ENCODE measurements around the gene ASXL2.
"Not testable (repeated sequence)": the region's sequence is repeated elsewhere in the genome, so short reads cannot be mapped to it uniquely, and the experiment has no call there.

Gene ASXL2

DNA sequence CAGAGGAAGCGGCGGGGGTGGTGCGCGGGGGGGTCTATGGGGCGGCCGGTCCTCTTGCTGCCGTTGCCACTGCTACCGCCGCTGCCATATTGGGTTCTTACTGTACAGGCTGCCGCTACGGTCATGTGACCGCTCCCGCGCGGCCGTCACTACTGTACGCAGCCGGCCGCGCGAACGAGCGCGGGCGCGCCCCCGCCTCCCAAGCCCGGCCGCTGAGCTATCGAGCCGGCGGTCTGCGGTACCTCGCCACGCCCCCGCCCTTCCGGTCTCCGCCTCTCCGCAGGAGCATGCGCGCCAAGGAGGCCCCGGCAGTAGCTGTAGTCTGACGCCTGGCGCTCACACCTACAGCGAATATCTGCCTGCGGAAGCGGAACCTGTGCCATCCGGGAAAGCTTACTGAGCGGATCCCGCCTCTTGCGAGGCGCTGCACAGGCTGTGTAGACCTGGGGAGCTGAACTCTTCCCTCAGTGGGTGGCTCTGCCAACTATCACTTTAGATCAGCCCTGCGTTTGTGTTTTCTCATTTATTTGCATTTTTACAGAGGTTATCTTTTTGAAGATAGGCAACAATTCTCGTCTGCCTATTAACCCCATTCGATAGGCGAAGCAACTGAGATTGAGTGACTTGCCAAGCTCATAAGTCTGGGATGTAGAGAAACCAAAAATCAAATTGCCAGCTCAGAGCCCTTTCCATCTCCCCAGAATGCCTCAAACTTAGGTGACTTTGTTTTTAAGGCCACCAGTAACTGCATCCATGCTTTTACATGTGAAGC lies at the start of gene ASXL2:
ASXL2 (minus strand) TSS at position 127 of the 772 bp plus-strand sequence. CDS start 265 bp downstream, outside the sequence.
- in situ Hi-C loops (cut with HindIII; ENCODE audit: low pct_unique_long_range_greater_than_20kb, low sequenced_read_pairs), result no loop called here
- no peak for TF ChIP-seq JUND (IDR thresholded peaks at IDR 0.05; ENCODE audit: low read depth)
- DNase-seq (ENCODE audit: low read depth in 1 of 2, low spot score in 1 of 2), result peak; percentile 79 to 96

DNA sequence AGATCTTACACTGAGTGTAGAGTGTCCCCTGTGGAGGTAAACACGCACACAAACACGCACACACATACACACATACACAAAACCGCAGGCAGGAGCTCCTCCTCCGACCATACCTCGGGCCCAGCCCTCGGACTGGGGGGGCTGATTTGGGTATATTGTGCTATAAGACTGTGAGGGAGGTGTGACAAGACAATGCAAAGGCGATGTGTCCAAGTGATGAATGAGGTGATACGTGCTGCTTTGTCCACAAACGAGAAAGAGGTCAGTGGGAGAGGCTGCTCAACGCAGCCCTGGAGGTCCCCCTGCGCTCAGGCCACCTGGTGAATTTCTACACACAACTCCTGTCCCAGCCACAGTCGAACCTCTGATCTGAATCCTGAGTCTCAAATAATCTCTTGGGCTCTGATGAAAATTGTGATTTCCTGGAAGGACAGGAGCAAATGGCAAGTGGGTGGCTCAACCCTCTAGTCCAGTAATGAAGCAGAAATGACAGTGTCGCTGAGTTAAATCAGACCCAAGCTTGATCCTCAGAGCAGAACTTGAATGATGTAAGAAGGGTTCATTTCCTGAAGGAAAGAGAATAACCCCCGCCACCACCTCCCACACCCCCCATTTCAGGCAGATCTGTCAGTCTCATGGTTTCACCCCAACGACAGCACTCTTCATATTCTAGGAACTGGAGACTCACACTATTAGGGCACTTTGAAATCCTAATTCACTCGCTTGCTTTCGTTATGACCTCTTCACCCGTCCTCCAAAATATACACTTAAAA lies 48.9 kb upstream of the ASXL2 start:
- in situ Hi-C loops (cut with HindIII; ENCODE audit: low pct_unique_long_range_greater_than_20kb, low sequenced_read_pairs), result no loop called here
- TF ChIP-seq JUND (IDR thresholded peaks at IDR 0.05; ENCODE audit: low read depth), result no peak
- DNase-seq (ENCODE audit: low read depth in 1 of 2, low spot score in 1 of 2), result no peak

DNA sequence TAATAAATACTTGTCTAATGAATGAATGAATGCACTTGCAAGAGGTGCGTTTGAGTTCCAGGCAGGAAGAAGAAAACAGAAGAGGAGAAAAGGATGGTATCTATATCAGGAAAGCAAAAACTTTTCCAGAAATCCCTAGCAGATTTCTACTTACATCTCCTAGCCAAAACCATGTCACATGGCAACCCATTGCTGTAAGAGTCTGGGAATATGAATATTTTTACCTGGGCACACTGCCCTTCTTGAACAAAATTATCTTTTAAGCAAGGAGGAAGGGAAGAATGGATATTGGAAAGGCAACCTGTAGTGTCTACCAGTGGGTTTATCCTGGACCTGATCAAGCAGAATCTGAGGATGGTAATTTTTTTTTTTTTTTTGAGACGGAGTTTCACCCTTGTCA lies 44.2 kb upstream of the ASXL2 start:
- no peak for TF ChIP-seq JUND (IDR thresholded peaks at IDR 0.05; ENCODE audit: low read depth)
- in situ Hi-C loops (cut with HindIII; ENCODE audit: low pct_unique_long_range_greater_than_20kb, low sequenced_read_pairs), result no loop called here
- DNase-seq (ENCODE audit: low read depth in 1 of 2, low spot score in 1 of 2), result no peak

DNA sequence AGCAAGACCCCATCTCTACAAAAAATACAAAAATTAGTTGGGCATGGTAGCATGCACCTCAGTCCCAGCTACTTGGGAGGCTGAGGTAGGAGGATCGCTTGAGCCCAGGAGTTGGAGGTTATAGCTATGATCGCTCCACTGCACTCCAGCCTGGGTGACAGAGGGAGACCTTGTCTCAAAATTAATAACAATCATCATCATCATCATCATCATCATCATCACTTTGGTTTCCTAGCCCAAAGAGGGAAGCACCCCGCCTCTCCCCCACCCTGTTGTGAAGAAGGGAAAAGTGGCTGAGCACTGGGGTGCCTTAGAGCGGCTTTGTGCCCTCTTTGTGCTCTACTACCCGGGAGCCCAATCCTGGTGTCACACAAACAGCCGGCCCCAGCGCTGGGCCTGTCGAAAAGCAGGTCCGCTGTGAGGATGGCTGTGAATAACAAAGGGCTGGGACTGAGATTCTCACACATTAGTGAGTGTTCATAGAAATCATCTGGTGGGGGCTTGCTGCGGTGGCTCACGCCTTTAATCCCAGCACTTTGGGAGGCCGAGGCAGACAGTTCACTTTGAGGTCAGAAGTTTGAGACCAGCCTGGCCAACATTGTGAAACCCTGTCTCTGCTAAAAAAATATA lies 42.6 kb upstream of the ASXL2 start:
- no peak for DNase-seq (ENCODE audit: low read depth in 1 of 2, low spot score in 1 of 2)
- in situ Hi-C loops (cut with HindIII; ENCODE audit: low pct_unique_long_range_greater_than_20kb, low sequenced_read_pairs), result no loop called here
- TF ChIP-seq JUND (IDR thresholded peaks at IDR 0.05; ENCODE audit: low read depth), result no peak

DNA sequence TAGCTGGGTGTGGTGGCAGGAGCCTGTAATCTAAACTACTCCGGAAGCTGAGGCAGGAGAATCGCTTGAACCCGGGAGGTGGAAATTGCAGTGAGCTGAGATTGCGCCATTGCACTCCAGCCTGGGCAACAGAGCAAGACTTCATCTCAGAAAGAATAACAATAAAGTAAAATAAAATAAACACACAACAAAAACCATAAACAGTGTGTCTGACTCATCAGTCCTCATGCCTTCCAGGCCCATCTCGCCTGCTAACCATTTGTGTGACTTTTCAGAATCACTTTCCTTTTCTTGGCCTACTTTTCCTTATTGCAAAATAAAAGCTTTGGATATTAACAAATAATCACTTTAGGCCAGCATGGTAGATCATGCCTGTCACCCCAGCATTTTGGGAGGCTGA lies 42.0 kb upstream of the ASXL2 start:
- in situ Hi-C loops (cut with HindIII; ENCODE audit: low pct_unique_long_range_greater_than_20kb, low sequenced_read_pairs), result no loop called here
- TF ChIP-seq JUND (IDR thresholded peaks at IDR 0.05; ENCODE audit: low read depth), result no peak
- no peak for DNase-seq (ENCODE audit: low read depth in 1 of 2, low spot score in 1 of 2)

DNA sequence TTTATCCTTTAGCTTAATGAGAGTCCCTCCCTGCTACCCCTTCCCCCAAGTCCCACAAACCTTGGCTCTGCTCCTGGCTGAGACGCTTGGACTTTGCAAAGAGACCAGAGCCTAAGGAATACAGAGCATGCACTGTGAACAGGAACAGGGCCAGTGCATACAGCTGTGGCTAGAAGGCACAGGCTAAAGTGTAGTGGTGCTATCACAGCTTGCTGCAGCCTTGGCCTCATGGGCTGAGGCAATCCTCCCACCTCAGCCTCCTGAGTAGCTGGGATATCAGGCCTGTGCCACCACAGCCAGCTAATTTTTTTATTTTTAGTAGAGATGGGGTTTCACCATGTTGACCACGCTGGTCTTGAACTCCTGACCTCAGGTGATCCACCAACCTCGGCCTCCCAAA lies 39.5 kb upstream of the ASXL2 start:
- no peak for DNase-seq (ENCODE audit: low read depth in 1 of 2, low spot score in 1 of 2)
- TF ChIP-seq JUND (IDR thresholded peaks at IDR 0.05; ENCODE audit: low read depth), result no peak
- in situ Hi-C loops (cut with HindIII; ENCODE audit: low pct_unique_long_range_greater_than_20kb, low sequenced_read_pairs), result no loop called here

DNA sequence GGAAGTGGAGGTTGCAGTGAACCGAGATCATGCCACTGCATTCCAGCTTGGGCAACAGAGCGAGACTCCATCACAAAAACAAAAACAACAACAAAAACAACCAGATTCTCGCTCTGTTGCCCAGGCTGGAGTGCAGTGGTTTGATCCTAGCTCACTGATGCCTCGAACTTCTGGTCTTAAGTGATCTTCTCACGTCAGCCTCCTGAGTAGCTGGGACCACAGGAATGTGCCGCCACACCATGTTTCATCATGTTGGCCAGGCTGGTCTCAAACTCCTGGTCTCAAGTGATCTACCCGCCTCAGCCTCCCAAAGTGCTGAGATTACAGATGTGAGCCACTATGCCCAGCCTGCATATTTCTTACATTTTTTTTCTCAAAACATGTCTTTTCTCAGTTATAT lies 39.1 kb upstream of the ASXL2 start:
- DNase-seq (ENCODE audit: low read depth in 1 of 2, low spot score in 1 of 2); in situ Hi-C loops (cut with HindIII; ENCODE audit: low pct_unique_long_range_greater_than_20kb, low sequenced_read_pairs): not testable (repeated sequence)

DNA sequence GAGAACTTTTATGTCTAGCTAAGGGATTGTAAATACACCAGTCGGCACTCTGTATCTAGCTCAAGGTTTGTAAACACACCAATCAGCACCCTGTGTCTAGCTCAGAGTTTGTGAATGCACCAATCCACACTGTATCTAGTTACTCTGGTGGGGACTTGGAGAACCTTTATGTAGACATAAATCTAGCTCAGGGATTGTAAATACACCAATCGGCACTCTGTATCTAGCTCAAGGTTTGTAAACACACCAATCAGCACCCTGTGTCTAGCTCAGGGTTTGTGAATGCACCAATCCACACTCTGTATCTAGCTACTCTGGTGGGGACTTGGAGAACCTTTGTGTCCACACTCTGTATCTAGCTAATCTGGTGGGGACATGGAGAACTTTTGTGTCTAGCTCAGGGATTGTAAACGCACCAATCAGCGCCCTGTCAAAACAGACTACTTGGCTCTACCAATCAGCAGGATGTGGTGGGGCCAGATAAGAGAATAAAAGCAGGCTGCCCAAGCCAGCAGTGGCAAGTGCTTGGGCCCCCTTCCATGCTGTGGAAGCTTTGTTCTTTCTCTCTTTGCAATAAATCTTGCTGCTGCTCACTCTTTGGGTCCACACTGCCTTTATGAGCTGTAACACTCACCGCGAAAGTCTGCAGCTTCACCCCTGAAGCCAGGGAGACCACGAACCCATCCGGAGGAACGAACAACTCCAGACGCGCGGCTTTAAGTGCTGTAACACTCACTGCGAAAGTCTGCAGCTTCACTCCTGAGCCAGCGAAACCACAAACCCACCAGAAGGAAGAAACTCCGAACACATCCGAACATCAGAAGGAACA lies 37.9 kb upstream of the ASXL2 start:
- DNase-seq (ENCODE audit: low read depth in 1 of 2, low spot score in 1 of 2); in situ Hi-C loops (cut with HindIII; ENCODE audit: low pct_unique_long_range_greater_than_20kb, low sequenced_read_pairs): not testable (repeated sequence)

DNA sequence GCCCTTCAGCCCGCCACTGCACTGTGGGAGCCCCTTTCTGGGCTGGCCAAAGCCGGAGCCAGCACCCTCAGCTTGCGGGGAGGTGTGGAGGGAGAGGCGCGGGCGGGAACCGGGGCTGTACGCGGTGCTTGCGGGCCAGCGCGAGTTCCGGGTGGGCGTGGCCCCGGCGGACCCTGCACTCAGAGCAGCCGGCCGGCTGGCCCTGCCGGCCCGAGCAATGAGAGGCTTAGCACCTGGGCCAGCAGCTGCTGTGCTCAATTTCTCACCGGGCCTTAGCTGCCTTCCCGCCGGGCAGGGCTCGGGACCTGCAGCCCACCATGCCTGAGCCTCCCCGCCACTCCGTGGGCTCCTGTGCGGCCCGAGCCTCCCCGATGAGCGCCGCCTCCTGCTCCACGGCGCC lies 37.1 kb upstream of the ASXL2 start:
- DNase-seq (ENCODE audit: low read depth in 1 of 2, low spot score in 1 of 2); in situ Hi-C loops (cut with HindIII; ENCODE audit: low pct_unique_long_range_greater_than_20kb, low sequenced_read_pairs): not testable (repeated sequence)

DNA sequence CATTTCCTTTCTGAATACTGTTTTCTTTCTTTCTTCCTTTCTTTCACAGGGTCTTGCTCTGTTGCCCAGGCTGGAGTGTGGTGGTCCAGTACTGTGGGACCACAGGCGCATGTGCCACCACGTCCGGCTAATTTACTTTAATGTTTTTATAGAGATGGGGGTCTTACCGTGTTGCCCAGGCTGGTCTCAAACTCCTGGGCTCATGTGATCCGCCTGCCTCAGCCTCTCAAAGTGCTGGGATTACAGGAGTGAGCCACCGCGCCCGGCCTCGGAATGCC lies 35.3 kb upstream of the ASXL2 start:
- in situ Hi-C loops (cut with HindIII; ENCODE audit: low pct_unique_long_range_greater_than_20kb, low sequenced_read_pairs), result not testable (repeated sequence)

DNA sequence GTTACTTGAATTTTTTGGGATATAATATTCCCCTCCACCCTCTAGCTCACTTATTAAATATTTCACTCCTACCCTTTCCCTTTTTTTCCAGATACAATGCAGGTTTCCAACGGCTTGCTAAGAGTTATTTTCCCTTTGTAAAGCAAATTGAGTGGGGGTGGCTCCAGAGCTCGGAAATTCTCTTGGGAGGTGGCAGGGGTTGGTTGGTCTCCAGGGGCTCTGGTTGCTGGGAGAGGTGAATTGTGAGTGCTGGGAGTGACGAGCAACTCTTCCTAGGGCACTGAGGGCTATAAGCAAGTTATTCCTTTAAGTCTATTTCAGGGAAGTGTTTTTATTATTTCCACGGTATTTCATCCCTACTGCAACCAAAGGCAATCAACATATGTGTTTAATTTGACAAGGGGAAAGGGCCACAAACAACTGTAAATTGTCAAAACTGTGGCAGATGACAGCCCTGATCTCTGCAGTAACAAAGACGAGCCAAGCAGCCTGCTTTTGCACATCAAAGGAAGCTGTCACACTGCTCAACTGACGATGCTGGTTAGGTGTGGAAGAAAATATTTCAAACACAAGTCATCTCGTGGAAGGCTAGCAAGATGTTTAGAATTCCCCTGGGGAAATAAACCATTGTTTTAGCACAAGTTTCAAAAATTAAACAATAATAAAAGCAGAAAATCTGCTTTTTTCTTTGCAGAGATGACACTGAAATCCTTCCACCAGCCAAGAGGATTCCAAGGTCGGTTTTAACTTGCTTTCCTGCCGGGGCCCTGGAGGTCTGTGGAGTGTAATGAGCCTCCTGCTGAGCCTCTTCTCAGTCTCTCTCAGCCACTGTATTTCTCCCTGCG lies 34.8 kb upstream of the ASXL2 start:
- TF ChIP-seq JUND (IDR thresholded peaks at IDR 0.05; ENCODE audit: low read depth), result no peak
- in situ Hi-C loops (cut with HindIII; ENCODE audit: low pct_unique_long_range_greater_than_20kb, low sequenced_read_pairs), result no loop called here
- DNase-seq (ENCODE audit: low read depth in 1 of 2, low spot score in 1 of 2), result no peak

More for the DNA sequence above, 35.3 kb upstream of the ASXL2 start:
- DNase-seq (ENCODE audit: low read depth in 1 of 2, low spot score in 1 of 2), result not testable (repeated sequence)

DNA sequence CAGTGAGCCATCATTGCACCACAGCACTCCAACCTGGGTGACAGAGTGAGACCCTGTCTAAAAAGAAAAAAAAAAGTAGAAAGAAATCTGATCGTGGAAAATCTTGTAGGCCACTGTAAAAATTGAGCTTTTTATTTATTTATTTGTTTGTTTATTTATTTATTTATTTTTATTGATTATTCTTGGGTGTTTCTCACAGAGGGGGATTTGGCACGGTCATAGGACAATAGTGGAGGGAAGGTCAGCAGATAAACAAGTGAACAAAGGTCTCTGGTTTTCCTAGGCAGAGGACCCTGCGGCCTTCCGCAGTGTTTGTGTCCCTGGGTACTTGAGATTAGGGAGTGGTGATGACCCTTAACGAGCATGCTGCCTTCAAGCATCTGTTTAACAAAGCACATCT lies 31.3 kb upstream of the ASXL2 start:
- in situ Hi-C loops (cut with HindIII; ENCODE audit: low pct_unique_long_range_greater_than_20kb, low sequenced_read_pairs); DNase-seq (ENCODE audit: low read depth in 1 of 2, low spot score in 1 of 2): not testable (repeated sequence)

All from T47D (cell line).